HG02981 (cell line): ENCODE data around the gene PDZK1.
"Not testable (repeated sequence)": the region's sequence is repeated elsewhere in the genome, so short reads cannot be mapped to it uniquely, and the experiment has no call there.

ENCODE experiments used
- ATAC-seq: cut with Tn5 transposase; IDR thresholded peaks from one replicate; pipeline ENCODE4 v1.9.1; 2021; ENCODE audit warnings: mild to moderate bottlenecking, moderate library complexity; ENCODE audit not compliant: unreplicated experiment

Gene PDZK1

GRCh38 chr1:145662502-145662901 is 44.7 kb downstream of the PDZK1 start:
- not testable (repeated sequence) for ATAC-seq

- not testable (repeated sequence) for ATAC-seq
Observed at GRCh38 chr1:145656245-145656943, 50.8 kb downstream of the PDZK1 start.

- ATAC-seq, result not testable (repeated sequence)
Observed at GRCh38 chr1:145643990-145644389, 63.2 kb downstream of the PDZK1 start.

GRCh38 chr1:145641886-145642285 is 65.3 kb downstream of the PDZK1 start:
- not testable (repeated sequence) for ATAC-seq

DNA sequence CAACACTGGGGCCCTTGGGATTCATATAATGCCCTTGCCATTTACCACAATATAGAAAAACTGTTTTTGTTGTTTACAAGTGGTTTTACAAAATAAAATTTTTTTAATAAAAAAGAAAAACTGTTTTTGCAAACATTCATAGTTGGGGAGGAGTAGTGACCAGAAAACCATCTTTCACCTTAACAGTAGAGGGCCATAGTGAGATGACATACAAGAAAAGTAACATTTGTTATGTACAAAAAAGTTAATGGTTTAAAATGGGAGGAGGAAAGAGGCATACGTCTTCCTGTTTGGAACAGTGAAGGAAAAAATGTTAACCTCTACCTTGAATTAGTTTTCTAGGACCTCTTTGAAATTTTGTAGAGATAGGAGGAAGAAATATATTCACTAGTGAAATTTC is 70.9 kb downstream of the PDZK1 start:
- not testable (repeated sequence) for ATAC-seq

DNA sequence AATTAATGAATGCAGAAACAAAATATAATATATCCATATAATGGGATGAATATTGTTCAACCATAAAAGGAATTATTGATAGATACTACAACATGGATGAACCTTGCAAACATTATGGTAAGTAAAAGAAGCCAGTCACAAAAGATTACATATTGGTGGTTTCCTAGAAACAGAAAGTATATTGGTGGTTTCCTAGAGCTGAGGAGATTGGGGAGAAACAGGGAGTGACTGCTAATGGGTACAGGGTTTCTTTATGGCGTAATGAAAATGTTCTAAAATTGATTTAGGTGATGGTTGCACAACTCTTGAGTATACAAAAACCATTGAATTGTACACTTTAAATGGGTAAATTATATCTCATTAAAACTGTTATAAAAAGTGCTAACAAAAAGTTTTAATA is 85.0 kb downstream of the PDZK1 start:
- not testable (repeated sequence) for ATAC-seq
